DOHH2 (cell line): Measurements from ENCODE around the gene KL.

Experiments
- H3F3A ChIP-seq: fragments of 200-600 bp; sonication (generic), shearing (Covaris generic); 2 replicates; pipeline ENCODE4 v1.6.0; 2016; ENCODE audit warnings: antibody characterized with exemption, mild to moderate bottlenecking; ENCODE audit not compliant: control insufficient read depth, insufficient read depth
- H3K27ac ChIP-seq: fragments of 200-600 bp; sonication (generic); 2 replicates; pipeline ENCODE4 v1.5.1; 2014; ENCODE audit warnings: low read depth, mild to moderate bottlenecking, low read length, moderate library complexity
- H3K27me3 ChIP-seq: fragments of 200-600 bp; sonication (generic); 2 replicates; pipeline ENCODE4 v1.6.1; 2014; ENCODE audit warnings: mild to moderate bottlenecking, low read length, mixed read lengths; ENCODE audit not compliant: control insufficient read depth
- H3K36me3 ChIP-seq: fragments of 200-600 bp; sonication (generic); 2 replicates; pipeline ENCODE4 v1.6.1; 2014; ENCODE audit warnings: mild to moderate bottlenecking, low read length, moderate library complexity, mixed read lengths; ENCODE audit not compliant: control insufficient read depth
- H3K4me1 ChIP-seq: fragments of 200-600 bp; sonication (generic); 2 replicates; pipeline ENCODE4 v1.6.1; 2014; ENCODE audit warnings: mild to moderate bottlenecking, low read length, mixed read lengths; ENCODE audit not compliant: control insufficient read depth
- H3K4me2 ChIP-seq: fragments of 200-600 bp; sonication (generic); 2 replicates; pipeline ENCODE4 v1.6.0; 2014; ENCODE audit warnings: mild to moderate bottlenecking, low read length, moderate library complexity
- H3K4me3 ChIP-seq: fragments of 200-600 bp; sonication (generic); 2 replicates; pipeline ENCODE4 v1.5.1; 2014; ENCODE audit warnings: mild to moderate bottlenecking, low read length, mixed read lengths
- H3K79me2 ChIP-seq: fragments of 200-600 bp; sonication (generic); 2 replicates; pipeline ENCODE4 v1.6.1; 2014; ENCODE audit warnings: mild to moderate bottlenecking, low read length, mixed read lengths; ENCODE audit not compliant: control insufficient read depth
- H3K9me2 ChIP-seq: fragments of 200-600 bp; sonication (generic); replicated peaks from 2 replicates; pipeline ENCODE4 v1.6.1; 2014; ENCODE audit warnings: mild to moderate bottlenecking, low read length, mixed read lengths; ENCODE audit not compliant: control insufficient read depth
- H3K9me3 ChIP-seq: fragments of 200-600 bp; sonication (generic); 2 replicates; pipeline ENCODE4 v1.6.1; 2014; ENCODE audit warnings: antibody characterized with exemption, low read length, mixed read lengths; ENCODE audit not compliant: control insufficient read depth, insufficient read depth
- H4K20me1 ChIP-seq: fragments of 200-600 bp; sonication (generic); 2 replicates; pipeline ENCODE4 v1.6.0; 2014; ENCODE audit warnings: low read depth, mild to moderate bottlenecking, antibody characterized with exemption, low read length, moderate library complexity; ENCODE audit not compliant: control insufficient read depth, insufficient read depth
- EZH2phosphoT487 ChIP-seq: fragments of 200-600 bp; sonication (generic); IDR thresholded peaks from 2 replicates; pipeline ENCODE4 v1.6.1; 2017; ENCODE audit warnings: borderline replicate concordance, mild to moderate bottlenecking, antibody characterized with exemption, low read length, moderate library complexity, mixed read lengths
- TF ChIP-seq, protein P1 (sequence below): fragments of 200-600 bp; sonication (generic); IDR thresholded peaks from one replicate; pipeline ENCODE4 v1.5.1; 2014; ENCODE audit warnings: antibody characterized with exemption, mild to moderate bottlenecking, low read depth, low read length; ENCODE audit not compliant: poor library complexity, severe bottlenecking

Gene KL

DNA sequence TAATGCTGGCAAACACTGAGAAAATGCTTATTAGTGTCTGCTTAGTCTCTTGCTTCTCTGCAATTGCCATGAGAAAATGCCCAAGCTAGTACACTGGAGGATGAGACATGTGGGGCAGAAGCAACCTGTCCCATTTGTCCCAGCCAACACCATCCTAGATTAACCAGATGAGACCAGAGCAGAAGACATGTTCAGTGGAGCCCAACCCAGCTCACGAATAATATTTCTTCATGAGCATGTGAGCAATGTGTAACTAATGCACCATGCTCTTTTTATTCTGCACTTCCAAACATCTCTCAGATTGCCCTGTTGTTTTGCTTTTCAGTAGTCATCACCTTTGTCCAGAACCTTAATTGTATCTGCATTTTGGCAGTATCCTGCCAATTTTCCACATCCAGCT lies 21.4 kb downstream of the KL start:
- Histone ChIP-seq H3K36me3 (no peaks in the 10 kb centered on the region), H3K9me3 (no peaks in the 10 kb centered on the region), H3K27me3 (no peaks in the 10 kb centered on the region), H3F3A (no peaks in the 10 kb centered on the region), H3K4me3 (no peak overlapping the region), H3K27ac (no peak overlapping the region), H3K4me2 (no peak overlapping the region), H4K20me1 (no peaks in the 10 kb centered on the region), H3K9me2 (0 out of 2 replicates have a peak, but pooled peaks cover 2% of the 10 kb centered on the region), H3K79me2 (no peaks in the 10 kb centered on the region), H3K4me1 (no peaks in the 10 kb centered on the region)
- no peak for TF ChIP-seq EZH2phosphoT487
- TF ChIP-seq, protein P1, sequence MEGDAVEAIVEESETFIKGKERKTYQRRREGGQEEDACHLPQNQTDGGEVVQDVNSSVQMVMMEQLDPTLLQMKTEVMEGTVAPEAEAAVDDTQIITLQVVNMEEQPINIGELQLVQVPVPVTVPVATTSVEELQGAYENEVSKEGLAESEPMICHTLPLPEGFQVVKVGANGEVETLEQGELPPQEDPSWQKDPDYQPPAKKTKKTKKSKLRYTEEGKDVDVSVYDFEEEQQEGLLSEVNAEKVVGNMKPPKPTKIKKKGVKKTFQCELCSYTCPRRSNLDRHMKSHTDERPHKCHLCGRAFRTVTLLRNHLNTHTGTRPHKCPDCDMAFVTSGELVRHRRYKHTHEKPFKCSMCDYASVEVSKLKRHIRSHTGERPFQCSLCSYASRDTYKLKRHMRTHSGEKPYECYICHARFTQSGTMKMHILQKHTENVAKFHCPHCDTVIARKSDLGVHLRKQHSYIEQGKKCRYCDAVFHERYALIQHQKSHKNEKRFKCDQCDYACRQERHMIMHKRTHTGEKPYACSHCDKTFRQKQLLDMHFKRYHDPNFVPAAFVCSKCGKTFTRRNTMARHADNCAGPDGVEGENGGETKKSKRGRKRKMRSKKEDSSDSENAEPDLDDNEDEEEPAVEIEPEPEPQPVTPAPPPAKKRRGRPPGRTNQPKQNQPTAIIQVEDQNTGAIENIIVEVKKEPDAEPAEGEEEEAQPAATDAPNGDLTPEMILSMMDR = no peak

DNA sequence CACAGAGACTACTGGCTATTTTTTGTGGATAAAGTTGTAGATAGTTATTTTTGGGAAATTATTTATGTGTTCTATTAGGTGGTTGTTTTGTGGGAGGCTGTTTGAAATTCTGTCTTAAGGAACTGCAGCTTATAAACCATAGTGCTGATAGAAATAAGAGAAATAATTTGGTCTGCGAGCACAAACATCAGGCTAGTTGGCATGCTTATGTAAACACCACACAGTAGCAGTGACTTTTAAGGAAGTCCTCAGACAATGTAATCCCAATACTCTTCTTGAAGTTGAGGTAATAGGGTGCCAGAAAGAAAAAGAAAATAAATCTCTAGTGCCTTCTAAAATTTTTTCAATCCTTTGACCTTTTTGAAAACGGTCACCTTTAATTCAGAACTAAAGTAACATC lies 23.9 kb downstream of the KL start:
- H3K4me3 ChIP-seq = no peak overlapping the region
- H3K9me3 ChIP-seq = no peaks in the 10 kb centered on the region
- H3F3A ChIP-seq = no peaks in the 10 kb centered on the region
- H3K9me2 ChIP-seq = 0 out of 2 replicates have a peak, but pooled peaks cover 2% of the 10 kb centered on the region
- TF ChIP-seq, protein P1 = no peak
- TF ChIP-seq EZH2phosphoT487 = no peak
- H3K27ac ChIP-seq = no peak overlapping the region
- H3K36me3 ChIP-seq = no peaks in the 10 kb centered on the region
- no peaks in the 10 kb centered on the region for H4K20me1 ChIP-seq
- H3K4me1 ChIP-seq = no peaks in the 10 kb centered on the region
- H3K4me2 ChIP-seq = no peak overlapping the region
- no peaks in the 10 kb centered on the region for H3K79me2 ChIP-seq
- H3K27me3 ChIP-seq = no peaks in the 10 kb centered on the region

DNA sequence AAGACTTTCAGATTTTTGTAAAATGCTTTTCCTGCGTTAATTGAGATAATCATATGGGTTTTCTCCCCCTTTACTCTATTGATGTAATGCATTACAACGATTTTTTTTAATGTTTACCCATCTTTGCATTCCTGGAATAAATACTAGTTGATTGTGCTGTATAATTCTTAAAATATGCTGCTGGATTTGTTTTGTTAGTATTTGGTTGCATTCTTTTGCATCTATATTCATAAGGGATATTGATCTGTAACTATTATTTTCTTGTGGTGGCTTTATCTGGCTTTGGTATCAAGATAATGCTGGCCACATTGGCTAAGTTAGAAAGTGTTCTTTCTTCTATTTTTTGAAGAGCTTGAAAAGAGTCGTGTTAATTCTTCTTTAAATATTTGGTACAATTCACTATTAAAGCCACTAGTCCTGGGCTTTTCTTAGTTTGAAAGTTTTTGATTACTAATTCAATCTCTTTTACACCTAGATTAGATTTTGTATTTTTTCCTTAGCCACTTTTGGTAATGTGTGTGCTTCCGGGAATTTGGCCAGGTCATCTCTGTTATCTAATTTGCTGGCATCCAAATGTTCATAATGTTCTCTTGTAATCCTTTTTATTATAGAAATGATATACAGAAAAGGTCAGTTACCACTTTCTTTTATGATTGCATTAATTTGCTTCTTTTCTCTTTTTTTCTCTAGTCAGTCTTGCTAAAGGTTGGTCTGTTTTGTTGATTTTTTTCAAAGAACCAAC lies 29.8 kb downstream of the KL start:
- H3K4me1 ChIP-seq = no peaks in the 10 kb centered on the region
- no peaks in the 10 kb centered on the region for H3K27me3 ChIP-seq
- no peaks in the 10 kb centered on the region; the same call in 1 of the 2 replicates for H3F3A ChIP-seq
- H3K4me3 ChIP-seq = no peak overlapping the region
- H3K9me3 ChIP-seq = no peaks in the 10 kb centered on the region
- H3K9me2 ChIP-seq = no peaks in the 10 kb centered on the region
- no peaks in the 10 kb centered on the region for H3K36me3 ChIP-seq
- no peak overlapping the region for H3K27ac ChIP-seq
- TF ChIP-seq, protein P1 = no peak
- TF ChIP-seq EZH2phosphoT487 = no peak
- no peak overlapping the region for H3K4me2 ChIP-seq
- H3K79me2 ChIP-seq = no peaks in the 10 kb centered on the region
- no peaks in the 10 kb centered on the region for H4K20me1 ChIP-seq
